RCC 7860 (cell line): ENCODE data around the gene KRTAP4-5.
"Not testable (repeated sequence)": the region's sequence is repeated elsewhere in the genome, so short reads cannot be mapped to it uniquely, and the experiment has no call there.

ENCODE experiments used
- DNase-seq: peaks from one replicate; pipeline ENCODE4 v3.0.0-alpha.2; 2015; ENCODE audit warnings: low spot score
- FAIRE-seq: peaks from 2 replicates; lab custom pipeline; 2012; peaks lifted over from hg19 to GRCh38; lab: Jason Lieb, UNC

The KRTAP4-5 gene

DNA sequence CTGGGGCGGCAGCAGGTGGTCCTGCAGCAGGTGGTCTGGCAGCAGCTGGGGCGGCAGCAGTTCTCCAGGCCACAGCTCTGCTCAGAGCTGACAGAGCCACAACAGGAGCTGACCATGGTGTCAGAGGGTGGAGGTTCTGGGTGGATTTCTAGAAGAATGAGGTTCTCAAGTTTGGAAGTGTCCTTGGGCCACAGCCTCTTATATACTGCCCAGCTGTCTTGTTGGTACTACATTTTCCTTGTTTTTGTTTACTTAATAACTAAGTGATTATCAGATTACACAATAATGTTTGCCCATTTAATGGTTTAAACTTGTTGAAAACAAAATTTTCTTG is at the start of gene KRTAP4-5:
Gene KRTAP4-5, minus strand, starts transcription at position 174 of the 334 bp plus-strand sequence. Its CDS starts 58 bp downstream, at position 116.
- no peak for FAIRE-seq

GRCh38 chr17:41196068-41196467 is 46.4 kb upstream of the KRTAP4-5 start:
- DNase-seq: no peak
- FAIRE-seq: no peak

More for the DNA sequence above, at the start of gene KRTAP4-5:
- DNase-seq: no peak

DNA sequence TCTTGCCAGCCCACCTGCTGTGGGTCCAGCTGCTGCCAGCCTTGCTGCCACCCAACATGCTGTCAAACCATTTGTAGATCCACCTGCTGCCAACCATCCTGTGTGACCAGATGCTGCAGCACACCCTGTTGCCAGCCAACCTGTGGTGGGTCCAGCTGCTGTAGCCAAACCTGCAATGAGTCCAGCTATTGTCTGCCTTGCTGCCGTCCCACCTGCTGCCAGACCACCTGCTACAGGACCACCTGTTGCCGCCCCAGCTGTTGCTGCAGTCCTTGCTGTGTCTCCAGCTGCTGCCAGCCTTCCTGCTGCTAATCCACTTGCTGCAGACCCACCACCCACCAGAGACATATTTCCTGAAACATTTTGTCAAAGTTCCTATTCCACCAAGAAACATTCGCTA is 40.7 kb upstream of the KRTAP4-5 start:
- DNase-seq (no peak), FAIRE-seq (no peak)

DNA sequence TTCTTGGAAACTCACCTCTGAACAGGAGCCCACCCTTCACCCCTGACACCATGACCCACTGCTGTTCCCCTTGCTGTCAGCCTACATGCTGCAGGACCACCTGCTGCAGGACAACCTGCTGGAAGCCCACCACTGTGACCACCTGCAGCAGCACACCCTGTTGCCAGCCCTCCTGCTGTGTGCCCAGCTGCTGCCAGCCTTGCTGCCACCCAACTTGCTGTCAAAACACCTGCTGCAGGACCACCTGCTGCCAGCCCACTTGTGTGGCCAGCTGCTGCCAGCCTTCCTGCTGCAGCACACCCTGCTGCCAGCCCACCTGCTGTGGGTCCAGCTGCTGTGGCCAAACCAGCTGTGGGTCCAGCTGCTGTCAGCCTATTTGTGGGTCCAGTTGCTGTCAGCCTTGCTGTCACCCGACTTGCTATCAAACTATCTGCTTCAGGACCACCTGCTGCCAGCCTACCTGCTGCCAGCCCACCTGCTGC is 40.3 kb upstream of the KRTAP4-5 start, which contains the start of gene KRTAP9-1:
Gene KRTAP9-1, plus strand, starts transcription at position 51 of the 482 bp plus-strand sequence. Its CDS starts 0 bp downstream, at position 51.
- not testable (repeated sequence) for DNase-seq, FAIRE-seq

DNA sequence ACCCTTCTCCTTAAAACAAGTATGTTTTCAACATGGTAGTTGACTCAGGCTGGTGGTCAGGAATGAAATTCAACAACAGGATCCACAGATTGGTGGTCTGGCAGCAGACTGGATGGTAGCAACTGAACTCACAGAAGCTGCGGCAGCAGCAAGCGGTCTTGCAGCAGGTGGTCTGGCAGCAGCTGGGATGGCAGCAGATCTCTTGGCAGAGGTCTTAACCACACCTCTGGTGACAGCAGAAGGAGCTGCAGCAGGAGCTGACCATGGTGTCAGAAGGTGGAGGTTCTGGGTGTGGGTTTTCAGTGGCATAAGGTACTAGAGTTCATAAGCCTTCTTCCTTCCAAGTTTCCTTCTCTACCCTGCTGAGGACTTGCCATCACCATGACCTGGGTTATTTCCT is 37.2 kb upstream of the KRTAP4-5 start:
- DNase-seq: no peak
- no peak for FAIRE-seq

- no peak for DNase-seq
- FAIRE-seq: no peak
Observed at GRCh38 chr17:41185001-41185400, 35.4 kb upstream of the KRTAP4-5 start.

GRCh38 chr17:41184480-41184961 is 34.9 kb upstream of the KRTAP4-5 start, which contains the start of gene KRTAP4-1:
TSS of gene KRTAP4-1 (minus strand) at chr17:41184911. CDS start at chr17:41184854, 57 bp downstream.
- no peak for FAIRE-seq
- no peak for DNase-seq

DNA sequence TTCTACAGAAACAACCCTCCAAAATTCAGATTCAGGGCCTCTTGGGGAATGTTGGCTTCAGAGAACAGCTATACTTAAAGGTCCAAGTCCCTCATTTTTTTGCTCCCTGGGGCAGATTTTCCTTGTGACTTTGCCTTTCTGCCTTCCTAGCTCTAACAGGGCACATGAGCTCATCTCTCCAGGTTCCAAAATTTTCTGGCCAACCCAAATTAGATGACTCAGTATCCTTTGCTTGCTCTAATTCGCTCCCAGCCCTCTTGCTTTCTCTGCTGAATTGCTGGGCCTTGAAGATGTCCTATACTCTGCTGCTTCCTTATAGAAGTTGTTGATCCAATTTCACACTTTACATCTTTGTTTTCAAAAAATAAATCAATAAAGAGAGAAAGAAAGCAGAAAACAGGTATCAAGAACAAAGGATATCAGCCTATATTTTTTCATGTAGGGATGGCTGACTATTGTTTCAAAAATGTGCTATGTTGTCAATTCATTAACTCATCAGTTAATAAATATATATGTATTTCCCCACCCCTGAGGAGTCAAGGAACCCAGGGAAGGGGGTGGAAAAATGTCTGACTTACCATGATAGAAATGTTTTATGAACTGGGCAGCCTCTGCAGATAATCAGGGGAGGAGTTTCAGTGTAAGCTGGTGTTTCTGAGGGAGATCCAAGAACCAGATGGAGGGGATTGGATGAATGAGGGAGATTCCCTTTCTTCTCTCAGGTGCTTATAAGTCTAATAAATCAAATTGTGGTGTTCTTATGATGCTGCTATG is 29.4 kb upstream of the KRTAP4-5 start:
- no peak for DNase-seq
- no peak for FAIRE-seq

DNA sequence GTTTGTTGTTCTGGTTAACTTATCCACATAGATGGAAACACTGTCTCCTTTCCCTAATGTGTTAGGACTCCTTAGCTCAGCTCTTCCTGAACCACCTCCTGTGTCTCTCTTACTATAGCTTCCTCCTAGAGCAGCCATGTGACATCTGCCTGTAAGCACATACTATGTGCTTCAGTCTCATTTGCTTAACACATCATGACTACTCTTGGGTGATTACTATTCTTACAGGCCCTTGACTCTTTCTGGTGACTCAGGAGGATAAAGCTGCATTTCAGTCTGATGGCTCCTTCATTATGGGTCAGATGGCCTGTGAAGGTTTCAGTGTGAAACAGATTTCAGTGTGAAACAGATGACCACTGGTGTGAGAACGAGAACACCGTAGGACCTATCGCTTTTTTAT is 28.7 kb upstream of the KRTAP4-5 start:
- peak; percentile 56 for DNase-seq
- peak; percentile 25 for FAIRE-seq

DNA sequence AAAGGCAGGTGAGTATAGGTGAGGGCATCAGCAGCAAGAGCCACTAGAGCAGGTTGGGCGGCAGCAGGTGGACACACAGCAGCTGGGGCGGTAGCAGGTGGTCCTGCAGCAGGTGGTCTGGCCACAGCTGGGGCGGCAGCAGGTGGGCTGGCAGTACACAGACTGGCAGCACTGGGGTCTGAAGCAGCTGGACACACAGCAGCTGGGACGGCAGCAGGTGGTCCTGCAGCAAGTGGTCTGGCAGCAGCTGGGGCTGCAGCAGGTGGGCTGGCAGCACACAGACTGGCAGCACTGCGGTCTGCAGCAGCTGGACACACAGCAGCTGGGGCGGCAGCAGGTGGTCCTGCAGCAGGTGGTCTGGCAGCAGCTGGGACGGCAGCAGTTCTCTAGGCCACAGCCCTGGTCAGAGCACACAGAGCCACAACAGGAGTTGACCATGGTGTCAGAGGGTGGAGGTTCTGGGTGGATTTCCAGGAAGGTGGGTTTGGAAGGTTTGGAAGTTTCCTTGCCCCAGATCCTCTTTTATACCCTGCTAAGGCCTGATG is 28.2 kb upstream of the KRTAP4-5 start, which contains the start of gene KRTAP4-2:
Gene KRTAP4-2, minus strand, starts transcription at position 495 of the 545 bp plus-strand sequence. Its CDS starts 57 bp downstream, at position 438.
- DNase-seq (no peak), FAIRE-seq (no peak)

DNA sequence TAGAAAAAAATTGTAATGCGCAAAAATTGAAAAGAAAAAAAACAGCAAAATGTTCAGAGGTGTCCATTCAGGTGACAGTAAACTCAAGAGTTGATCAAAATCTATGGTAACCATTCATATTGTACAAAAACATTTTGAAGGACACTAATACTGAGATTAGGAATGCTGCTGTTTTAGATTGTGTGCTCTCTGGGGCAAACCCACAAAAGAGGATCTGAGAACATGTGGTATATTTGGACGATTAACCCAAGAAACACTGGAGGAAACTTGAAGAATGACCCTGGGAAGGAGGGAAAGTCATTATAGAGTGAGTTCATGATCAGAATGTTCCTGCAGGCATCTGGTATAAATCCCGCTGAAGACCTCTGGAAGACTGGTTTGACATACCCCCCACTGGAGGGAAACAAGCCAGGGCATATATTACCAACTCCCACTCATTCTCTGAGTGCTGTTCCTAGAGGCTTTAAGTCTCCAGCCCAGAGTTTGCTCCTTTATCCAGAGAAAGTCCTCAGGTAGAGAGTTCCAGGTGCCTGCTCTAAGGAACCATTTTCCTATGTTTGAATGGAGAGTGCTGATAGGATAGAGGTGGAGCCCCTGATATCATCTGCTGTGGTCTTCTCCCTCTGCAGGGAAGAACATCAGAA is 27.2 kb upstream of the KRTAP4-5 start:
- FAIRE-seq (no peak), DNase-seq (no peak)

DNA sequence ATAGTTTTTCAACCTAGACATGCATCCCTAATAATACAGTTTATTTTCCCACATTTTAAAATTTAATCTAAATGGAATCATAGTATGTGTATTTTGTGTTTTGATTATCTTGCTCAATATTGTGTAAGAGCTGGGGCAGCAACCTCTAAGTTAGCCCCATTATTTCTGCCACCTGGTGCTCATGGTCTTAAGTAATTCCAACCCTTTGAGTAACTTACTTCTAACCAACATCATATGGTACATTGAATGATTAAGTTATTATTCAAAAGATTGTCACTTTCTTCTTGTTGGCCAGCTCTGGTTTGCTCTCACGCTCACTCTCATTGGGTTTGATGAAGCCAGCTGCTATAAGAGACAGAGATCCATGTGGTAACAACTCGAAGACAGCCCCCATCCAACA is 22.3 kb upstream of the KRTAP4-5 start:
- DNase-seq (no peak), FAIRE-seq (no peak)

- FAIRE-seq (no peak), DNase-seq (no peak)
Observed at GRCh38 chr17:41168121-41168520, 18.5 kb upstream of the KRTAP4-5 start, which contains the start of gene KRTAP4-3. TSS of gene KRTAP4-3 (minus strand) at chr17:41168221. CDS start at chr17:41168172, 49 bp downstream.

DNA sequence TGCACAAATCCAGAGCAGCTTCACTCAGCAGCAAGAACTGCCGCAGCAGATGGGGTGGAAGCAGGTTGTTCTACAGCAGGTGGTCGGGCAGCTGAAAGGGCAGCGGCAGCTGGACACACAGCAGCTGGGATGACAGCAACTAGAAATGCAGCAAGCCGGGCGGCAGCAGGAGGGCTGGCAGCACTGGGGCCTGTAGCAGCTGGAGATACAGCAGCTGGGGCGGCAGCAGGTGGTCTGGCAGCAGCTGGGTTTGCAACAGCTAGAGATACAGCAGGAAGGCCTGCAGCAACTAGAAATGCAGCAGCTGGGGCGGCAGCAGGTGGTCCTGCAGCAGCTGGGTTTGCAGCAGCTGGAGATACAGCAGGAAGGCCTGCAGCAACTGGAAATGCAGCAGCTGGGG is 17.9 kb upstream of the KRTAP4-5 start:
- no peak for FAIRE-seq
- no peak for DNase-seq

DNA sequence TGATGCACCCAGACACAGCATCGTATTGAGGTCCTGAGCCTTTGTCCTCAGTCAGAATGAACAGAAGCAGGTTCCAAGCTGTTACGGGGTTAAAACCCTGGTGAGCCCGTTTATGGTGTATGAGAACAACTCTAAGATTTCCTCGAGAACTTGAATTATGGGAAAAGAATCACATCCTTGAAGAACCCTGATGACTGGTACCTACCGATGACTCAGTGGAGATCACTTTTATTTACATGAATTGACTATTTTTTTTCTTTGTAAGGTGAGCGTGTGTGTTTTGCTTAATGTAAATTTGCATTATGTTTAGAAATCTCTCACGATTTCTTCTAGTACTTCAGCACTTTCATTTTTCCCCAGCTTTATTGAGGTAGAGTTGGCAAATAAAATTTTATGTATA is 14.2 kb upstream of the KRTAP4-5 start:
- FAIRE-seq: no peak
- DNase-seq: no peak

DNA sequence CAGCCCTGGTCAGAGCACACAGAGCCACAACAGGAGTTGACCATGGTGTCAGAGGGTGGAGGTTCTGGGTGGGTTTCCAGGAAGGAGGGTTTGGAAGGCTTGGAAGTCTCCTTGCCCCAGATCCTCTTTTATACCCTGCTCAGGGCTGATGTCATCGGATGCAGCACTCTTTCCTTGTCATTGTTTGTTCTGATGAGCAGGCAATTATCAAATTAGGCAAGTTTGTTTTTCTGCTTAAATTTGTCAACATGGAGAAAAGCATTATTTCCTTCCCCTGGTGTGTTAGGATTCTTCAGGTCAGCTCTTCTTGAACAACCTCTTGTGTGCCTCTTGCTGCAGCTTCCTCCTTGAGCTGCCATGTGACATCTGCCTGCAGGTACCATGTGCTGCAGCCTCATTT is 11.0 kb upstream of the KRTAP4-5 start, which contains the start of gene KRTAP4-4:
Gene KRTAP4-4, minus strand, starts transcription at position 101 of the 400 bp plus-strand sequence. Its CDS starts 57 bp downstream, at position 44.
- FAIRE-seq: no peak
- no peak for DNase-seq

- FAIRE-seq: not testable (repeated sequence)
Observed at GRCh38 chr17:41160190-41160589, 10.6 kb upstream of the KRTAP4-5 start.

DNA sequence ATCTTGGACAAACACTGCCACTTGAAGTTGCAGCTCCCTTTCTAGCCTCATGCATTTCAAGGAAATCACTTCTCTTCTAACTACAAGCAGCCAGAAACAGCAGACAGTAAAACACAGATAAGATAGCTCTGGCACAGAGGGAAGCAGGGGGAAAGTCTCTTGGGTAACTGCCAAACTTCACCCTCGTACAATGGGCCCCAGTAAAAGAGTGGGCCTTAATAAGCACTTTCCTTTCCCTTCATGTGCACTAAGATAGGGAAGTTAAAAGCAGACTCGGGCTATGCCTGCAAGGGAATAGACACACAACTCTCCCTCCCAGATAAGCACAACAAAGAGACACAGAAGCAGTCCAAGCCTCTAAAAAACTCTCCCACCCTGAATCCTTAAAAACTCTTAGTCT is 4.2 kb upstream of the KRTAP4-5 start:
- DNase-seq (no peak), FAIRE-seq (no peak)

More at GRCh38 chr17:41160190-41160589, 10.6 kb upstream of the KRTAP4-5 start:
- DNase-seq: not testable (repeated sequence)

GRCh38 chr17:41151525-41151924 is 1.9 kb upstream of the KRTAP4-5 start:
- FAIRE-seq (no peak), DNase-seq (no peak)

- no peak for DNase-seq
- no peak for FAIRE-seq
Observed at GRCh38 chr17:41150026-41150425, 401 bp upstream of the KRTAP4-5 start.
